NCI-H2081 treated with DMSO at 0.1 percent for 48 hours (cell line): ENCODE measurements around the gene KRTAP5-1.

Experiments used
- DNase-seq: peaks from one replicate; lab custom pipeline; 2025; lab: John Stamatoyannopoulos, UW

Gene KRTAP5-1

GRCh38 chr11:1571760-1572196, 13.3 kb downstream of the KRTAP5-1 start:
- DNase-seq, result no peak

GRCh38 chr11:1570896-1571759, 14.0 kb downstream of the KRTAP5-1 start:
- DNase-seq, result no peak

DNA sequence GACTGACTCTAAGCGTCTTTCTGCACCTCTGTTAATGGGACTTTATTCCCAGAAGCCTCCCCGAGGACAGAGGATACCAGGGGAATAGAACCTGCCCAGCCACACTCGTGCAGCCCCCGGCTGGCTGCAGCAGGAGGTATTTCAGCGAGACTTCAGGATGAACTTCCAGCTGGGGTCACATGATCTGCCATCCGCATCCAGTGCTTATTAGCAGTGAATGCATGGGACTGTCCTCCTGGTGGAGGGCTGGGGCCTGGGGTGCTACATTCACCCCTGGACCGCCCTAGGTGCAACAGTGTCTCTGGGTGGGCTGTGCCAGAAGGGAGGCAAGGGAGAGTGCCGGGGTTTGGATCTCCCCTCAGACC, 14.6 kb downstream of the KRTAP5-1 start:
- no peak for DNase-seq

DNA sequence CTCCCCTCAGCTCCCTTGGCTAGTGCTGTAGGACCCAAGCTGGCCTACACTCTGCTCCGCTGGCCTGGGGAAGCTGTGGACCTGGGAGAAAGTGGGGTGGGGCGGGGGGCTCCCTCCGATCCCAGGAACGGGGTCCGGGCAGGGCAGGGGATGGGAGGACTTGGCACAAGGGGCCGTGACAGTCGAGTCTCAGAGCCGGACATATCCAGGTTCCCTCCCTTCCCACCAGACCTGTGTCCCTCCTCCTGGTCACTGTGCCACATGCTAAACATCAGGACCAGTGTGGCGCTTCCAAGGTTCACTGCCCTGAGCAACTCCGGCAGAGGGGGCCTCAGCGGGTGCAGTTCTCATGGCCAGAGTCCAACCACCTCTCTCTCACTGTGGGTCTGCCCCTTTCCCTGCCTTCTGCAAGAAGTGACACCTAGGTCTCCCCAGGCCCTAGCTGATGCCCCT, 15.1 kb downstream of the KRTAP5-1 start:
- no peak for DNase-seq

DNA sequence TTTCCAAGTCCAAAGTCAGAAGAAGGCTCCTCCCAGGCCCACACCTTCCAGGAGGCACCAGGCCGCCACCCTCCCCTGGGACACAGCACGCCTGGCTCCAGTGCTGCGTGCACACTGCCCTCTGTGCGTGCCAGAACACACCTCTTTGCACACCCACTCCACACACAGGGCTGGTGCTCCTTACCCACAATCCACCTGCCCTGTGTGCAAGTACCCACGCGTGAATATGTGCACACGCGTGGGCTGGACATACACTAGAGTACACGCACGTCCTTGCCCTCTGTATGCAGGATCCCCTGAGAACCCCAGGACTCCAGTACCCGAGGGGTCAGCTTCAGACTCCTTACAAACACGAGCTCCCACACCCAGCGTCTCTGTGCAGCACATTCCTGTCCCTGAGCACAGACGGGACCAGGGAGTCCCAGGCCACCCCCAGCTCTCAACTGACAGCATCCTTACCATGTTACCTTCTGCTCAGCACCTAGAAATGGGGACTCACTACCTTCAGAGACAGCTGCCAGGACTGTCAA, 15.8 kb downstream of the KRTAP5-1 start:
- no peak for DNase-seq

DNA sequence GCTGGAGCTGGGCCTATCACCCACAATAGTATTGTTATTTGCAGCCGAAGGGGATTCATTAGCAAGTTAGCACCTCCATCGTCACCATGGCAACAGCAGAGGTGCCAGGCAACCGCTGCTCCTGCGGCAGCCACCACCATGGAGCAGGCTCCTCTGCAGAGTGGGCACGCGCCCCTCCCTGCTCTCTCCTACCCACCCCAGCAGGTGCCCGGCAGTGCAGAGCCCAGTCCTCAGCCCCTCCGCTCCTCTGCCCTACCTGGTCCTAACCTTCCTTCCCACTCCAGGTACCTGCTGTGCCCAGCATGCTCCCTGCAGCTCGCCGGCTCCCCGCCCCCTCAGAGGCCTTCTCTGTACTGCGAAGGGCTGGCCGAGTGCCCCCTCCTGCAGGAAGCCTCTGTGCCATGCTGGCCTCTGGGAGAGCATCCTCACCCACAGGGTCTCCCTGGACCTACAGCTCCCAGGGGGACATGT, 16.6 kb downstream of the KRTAP5-1 start:
- DNase-seq, result no peak

- no peak for DNase-seq
These were observed 17.4 kb downstream of the KRTAP5-1 start for GRCh38 chr11:1567721-1568100.

GRCh38 chr11:1567052-1567720, 17.9 kb downstream of the KRTAP5-1 start:
- DNase-seq, result no peak

GRCh38 chr11:1566381-1567051, 18.6 kb downstream of the KRTAP5-1 start:
- no peak for DNase-seq

DNA sequence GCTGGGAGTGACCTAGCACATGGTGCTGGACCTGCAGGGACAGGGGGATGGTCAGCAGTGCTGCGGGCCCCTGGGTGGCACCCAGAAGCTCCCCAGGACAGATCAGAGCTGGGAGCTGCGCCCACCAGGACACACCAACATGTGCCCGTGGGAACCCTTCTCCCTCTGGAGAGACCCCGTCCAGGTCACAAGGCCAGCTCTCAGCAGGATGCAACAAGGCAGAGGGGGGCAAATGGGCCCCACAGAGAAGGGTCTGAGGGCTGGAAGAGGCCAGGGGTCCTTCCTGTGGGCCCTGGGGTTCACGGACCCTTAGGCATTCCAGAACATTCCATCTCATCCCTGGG, 19.2 kb downstream of the KRTAP5-1 start:
- DNase-seq, result no peak

- DNase-seq, result no peak
These were observed 19.7 kb downstream of the KRTAP5-1 start for GRCh38 chr11:1565173-1565903.

DNA sequence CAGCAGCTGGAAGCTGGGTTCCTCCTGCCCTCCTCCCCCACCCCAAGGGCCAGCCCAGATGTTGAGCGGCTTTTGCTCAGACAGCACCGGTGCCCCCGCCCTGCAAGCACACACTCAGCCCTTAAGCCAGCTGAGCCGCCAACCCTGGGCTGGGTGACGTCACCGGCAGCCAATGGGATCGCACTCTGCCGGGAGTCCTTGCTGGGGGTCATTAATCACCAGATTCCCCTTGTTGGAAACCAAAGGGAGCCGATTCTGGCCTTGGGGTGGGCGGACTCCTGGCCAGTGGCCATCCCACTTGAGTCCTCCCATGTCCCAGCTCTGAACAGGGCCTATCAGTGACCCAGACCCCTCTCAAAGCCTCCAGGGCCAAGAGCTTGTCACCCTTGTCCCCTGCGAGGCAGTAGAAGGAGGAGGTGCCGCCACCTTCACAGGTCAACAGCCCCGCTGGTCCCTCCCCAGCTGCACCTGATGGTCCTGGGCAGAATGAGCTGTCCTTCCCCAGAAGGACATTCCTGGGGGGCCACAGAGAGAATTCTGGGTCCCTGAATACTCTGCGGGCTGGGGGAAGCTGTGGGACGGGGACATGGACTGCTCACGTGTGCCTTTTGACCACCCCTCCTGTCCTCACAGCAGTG, 20.4 kb downstream of the KRTAP5-1 start:
- no peak for DNase-seq

GRCh38 chr11:1563697-1564534, 21.2 kb downstream of the KRTAP5-1 start:
- DNase-seq, result no peak

- no peak for DNase-seq
These were observed 21.9 kb downstream of the KRTAP5-1 start for GRCh38 chr11:1563149-1563638.

GRCh38 chr11:1562469-1563148, 22.5 kb downstream of the KRTAP5-1 start:
- no peak for DNase-seq

DNA sequence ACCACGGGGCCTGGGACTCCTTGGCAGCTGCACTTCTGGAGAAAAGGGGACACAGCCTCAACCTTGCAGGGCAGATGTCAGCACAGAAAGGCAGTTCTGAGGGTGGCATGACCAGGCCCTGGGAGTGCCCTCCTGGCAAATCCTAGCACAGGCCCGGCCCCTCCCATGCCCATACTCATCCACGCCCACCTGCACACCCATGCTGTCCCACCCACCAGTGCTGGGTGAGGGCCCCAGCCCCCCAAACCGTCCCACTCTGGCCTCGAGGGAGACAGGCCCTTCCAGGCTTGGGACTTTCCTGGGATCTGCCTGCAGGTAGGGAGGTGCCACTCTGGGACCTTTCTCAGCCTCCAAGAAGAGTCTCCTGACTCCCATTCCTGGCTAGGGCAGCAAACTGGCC, 23.1 kb downstream of the KRTAP5-1 start:
- no peak for DNase-seq

DNA sequence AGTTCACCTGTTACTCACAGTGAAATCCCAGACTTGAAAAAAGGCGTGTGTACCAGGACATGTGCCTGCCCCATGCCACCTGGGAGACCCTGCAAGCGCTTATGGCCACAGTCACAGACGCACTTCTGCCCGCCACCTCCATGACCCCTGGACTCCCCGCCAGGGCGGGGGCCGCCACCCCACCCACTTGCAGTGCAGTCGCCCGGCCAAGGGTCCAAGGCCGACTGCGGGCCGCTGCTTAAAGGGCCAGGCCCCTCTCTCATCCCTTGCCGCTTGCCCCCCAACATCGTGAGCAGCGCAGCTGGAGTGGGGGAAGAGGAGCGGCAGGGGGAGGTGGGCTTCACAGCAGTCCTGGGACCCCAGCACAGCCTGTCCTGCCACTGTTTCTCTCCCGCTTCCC, 23.8 kb downstream of the KRTAP5-1 start:
- DNase-seq, result no peak

DNA sequence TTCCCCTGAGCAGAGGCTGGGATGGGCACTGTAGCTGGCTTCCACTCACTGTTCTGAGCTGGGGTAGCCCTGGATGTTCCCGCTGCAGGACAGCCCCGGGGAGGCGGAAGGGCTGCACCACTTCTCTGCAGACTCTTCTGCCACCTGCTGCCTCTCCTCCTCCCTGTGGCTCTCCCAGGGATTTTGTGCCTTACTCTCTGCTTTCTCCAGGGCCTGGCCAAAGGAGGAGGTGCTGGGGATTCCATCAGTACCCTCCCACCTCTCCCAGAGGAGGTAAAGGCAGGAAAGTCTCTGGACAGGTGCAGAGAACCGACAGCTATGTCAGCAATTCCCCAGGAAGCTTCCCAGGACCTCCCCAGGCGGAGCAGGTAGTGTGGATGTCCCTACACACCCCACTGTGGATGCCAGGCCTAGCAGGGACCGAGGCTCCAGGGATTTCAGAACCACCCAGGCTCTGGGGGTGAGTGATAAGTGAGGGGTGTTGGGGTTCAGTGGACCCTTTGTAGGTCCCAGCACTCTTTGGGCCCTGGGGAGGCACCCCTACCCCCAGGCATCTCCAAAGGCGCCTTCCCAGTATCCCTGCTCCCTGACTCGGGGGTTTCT, 24.3 kb downstream of the KRTAP5-1 start:
- no peak for DNase-seq

- no peak for DNase-seq
These were observed 25.0 kb downstream of the KRTAP5-1 start for GRCh38 chr11:1560002-1560648.
